H1 (cell line): ENCODE results near the gene SLC35F3. TPM values are rescaled to one million over a fixed set of nuclear protein-coding genes. Genes with fewer than 3 reads are reported as not detected.

ENCODE experiments used
- CTCF ChIA-PET: fragments of 300-600 bp; sonication (Branson Sonifier 250); formaldehyde crosslinking; loops from one replicate; lab custom pipeline; 2021; ENCODE audit not compliant: partially characterized antibody; lab: Charles Lee
- POLR2A ChIA-PET: fragments of 300-600 bp; sonication (Branson Sonifier 250); formaldehyde crosslinking; loops from one replicate; lab custom pipeline; 2021; ENCODE audit warnings: inconsistent platforms; ENCODE audit not compliant: partially characterized antibody; lab: Charles Lee
- DNase-seq, 2 experiments: peaks; one replicate each; pipeline versions ENCODE4 v3.0.0 to v3.0.0-alpha.2; 2010 to 2022; ENCODE audit warnings: low spot score in 2 of 2, low read depth in 1 of 2, mixed read lengths in 1 of 2
- FAIRE-seq: peaks from 2 replicates; lab custom pipeline; 2011; peaks lifted over from hg19 to GRCh38; lab: Jason Lieb, UNC
- H2AFZ ChIP-seq: 2 replicates; pipeline ENCODE4 v1.8.1; 2012; ENCODE audit warnings: low read length, inconsistent platforms
- H2AK5ac ChIP-seq: 2 replicates; pipeline ENCODE4 v1.6.1; 2013; ENCODE audit warnings: low read depth, low read length
- H2BK120ac ChIP-seq: replicated peaks from 2 replicates; pipeline ENCODE3; 2013; ENCODE audit warnings: low read depth, low read length, inconsistent platforms
- H2BK12ac ChIP-seq: 2 replicates; pipeline ENCODE4 v1.6.1; 2013; ENCODE audit warnings: low read depth, low read length
- H2BK15ac ChIP-seq: 2 replicates; pipeline ENCODE4 v1.6.1; 2013; ENCODE audit warnings: low read length
- H2BK20ac ChIP-seq: 2 replicates; pipeline ENCODE4 v1.6.1; 2013; ENCODE audit warnings: low read length
- H2BK5ac ChIP-seq: 2 replicates; pipeline ENCODE4 v1.6.1; 2013; ENCODE audit warnings: low read depth, low read length
- H3K14ac ChIP-seq: 2 replicates; pipeline ENCODE4 v1.6.1; 2013; ENCODE audit warnings: inconsistent platforms; ENCODE audit not compliant: insufficient read length
- H3K18ac ChIP-seq: 2 replicates; pipeline ENCODE4 v1.6.1; 2013; ENCODE audit warnings: low read length; ENCODE audit errors: extremely low read depth
- H3K23ac ChIP-seq: 2 replicates; pipeline ENCODE4 v1.6.1; 2013; ENCODE audit warnings: inconsistent platforms; ENCODE audit not compliant: insufficient read length
- H3K23me2 ChIP-seq: 2 replicates; pipeline ENCODE4 v1.6.1; 2013; ENCODE audit warnings: low read depth, low read length
- H3K27ac ChIP-seq: 2 replicates; pipeline ENCODE4 v1.6.1; 2011; ENCODE audit warnings: low read depth, low read length, inconsistent platforms
- H3K27me3 ChIP-seq, 4 experiments: replicated peaks in 1 of 4; 1 replicate in 1 of 4; 2 replicates in 3 of 4; pipeline versions ENCODE4 v1.6.1 to v1.8.1; 2011 to 2013; ENCODE audit warnings: low read length in 3 of 4, mild to moderate bottlenecking in 3 of 4, inconsistent platforms in 2 of 4, mixed read lengths in 2 of 4, moderate library complexity in 1 of 4; ENCODE audit not compliant: control insufficient read depth in 3 of 4, insufficient read depth in 3 of 4; ENCODE audit errors: extremely low read depth in 1 of 4
- H3K36me3 ChIP-seq, 4 experiments: 2 replicates each; pipeline versions ENCODE4 v1.6.1 to v1.8.1; 2011 to 2013; ENCODE audit warnings: mild to moderate bottlenecking in 4 of 4, low read length in 3 of 4, moderate library complexity in 2 of 4, control low read depth in 1 of 4, inconsistent platforms in 1 of 4; ENCODE audit not compliant: insufficient read depth in 4 of 4, control insufficient read depth in 2 of 4
- H3K4ac ChIP-seq: replicated peaks from 2 replicates; pipeline ENCODE3; 2013; ENCODE audit warnings: low read length, low read depth, mixed read lengths, inconsistent platforms; ENCODE audit not compliant: insufficient read length
- H3K4me1 ChIP-seq, 4 experiments: replicated peaks in 1 of 4; 1 replicate in 1 of 4; 2 replicates in 3 of 4; pipeline versions ENCODE4 v1.6.1 to v1.8.1; 2011 to 2013; ENCODE audit warnings: low read length in 3 of 4, inconsistent platforms in 2 of 4, mixed read lengths in 1 of 4; ENCODE audit not compliant: insufficient read depth in 4 of 4, control insufficient read depth in 3 of 4
- H3K4me2 ChIP-seq, 2 experiments: 2 replicates each; pipeline versions ENCODE4 v1.6.1 to v1.8.1; 2011 to 2013; ENCODE audit warnings: low read depth in 2 of 2, low read length in 2 of 2, control low read depth in 1 of 2, inconsistent platforms in 1 of 2, mild to moderate bottlenecking in 1 of 2; ENCODE audit not compliant: insufficient read depth in 1 of 2
- H3K4me3 ChIP-seq, 4 experiments: fragments of 200-600, 300-600 bp in 1 of 4; sonication (generic), shearing (Covaris generic), sonication (Bioruptor Twin) in 1 of 4; 2 replicates each; pipeline versions ENCODE4 v1.5.1 to v1.8.1; 2011 to 2016; ENCODE audit warnings: low read length in 4 of 4, low read depth in 3 of 4, control low read depth in 2 of 4, inconsistent platforms in 2 of 4, mild to moderate bottlenecking in 2 of 4, mixed read lengths in 1 of 4, moderate library complexity in 1 of 4; ENCODE audit not compliant: insufficient read depth in 2 of 4; ENCODE audit errors: extremely low read depth in 1 of 4
- H3K56ac ChIP-seq: replicated peaks from 2 replicates; pipeline ENCODE3; 2013; ENCODE audit warnings: low read depth, mild to moderate bottlenecking, mixed read lengths, low read length, inconsistent platforms; ENCODE audit not compliant: insufficient read length
- H3K79me1 ChIP-seq: 2 replicates; pipeline ENCODE4 v1.6.1; 2013; ENCODE audit warnings: low read depth, low read length, control low read depth
- H3K79me2 ChIP-seq, 2 experiments: 2 replicates each; pipeline versions ENCODE4 v1.6.1 to v1.8.1; 2012 to 2013; ENCODE audit warnings: low read length in 2 of 2, mild to moderate bottlenecking in 2 of 2, inconsistent platforms in 1 of 2; ENCODE audit not compliant: insufficient read depth in 2 of 2, control insufficient read depth in 1 of 2
- H3K9ac ChIP-seq, 4 experiments: replicated peaks in 1 of 4; 1 replicate in 1 of 4; 2 replicates in 3 of 4; pipeline versions ENCODE4 v1.6.1 to v1.8.1; 2011 to 2013; ENCODE audit warnings: low read depth in 3 of 4, low read length in 3 of 4, control low read depth in 2 of 4, mild to moderate bottlenecking in 2 of 4, moderate library complexity in 2 of 4, inconsistent platforms in 1 of 4; ENCODE audit errors: extremely low read depth in 1 of 4
- H3K9me3 ChIP-seq, 2 experiments: 2 replicates each; pipeline versions ENCODE4 v1.6.1 to v1.8.1; 2012 to 2013; ENCODE audit warnings: mild to moderate bottlenecking in 2 of 2, moderate library complexity in 2 of 2, control low read depth in 1 of 2, inconsistent platforms in 1 of 2, low read depth in 1 of 2, low read length in 1 of 2, mixed read lengths in 1 of 2; ENCODE audit not compliant: insufficient read depth in 2 of 2
- H4K20me1 ChIP-seq, 2 experiments: replicated peaks in 1 of 2; 2 replicates each; pipeline versions ENCODE3 to v1.8.1; 2011 to 2013; ENCODE audit warnings: inconsistent platforms in 2 of 2, low read length in 2 of 2, mild to moderate bottlenecking in 1 of 2; ENCODE audit not compliant: insufficient read depth in 2 of 2, control insufficient read depth in 1 of 2
- H4K5ac ChIP-seq: 2 replicates; pipeline ENCODE4 v1.6.1; 2013; ENCODE audit warnings: low read length, low read depth, mixed read lengths, inconsistent platforms; ENCODE audit not compliant: insufficient read length
- H4K8ac ChIP-seq: 2 replicates; pipeline ENCODE4 v1.8.0; 2013; ENCODE audit warnings: mild to moderate bottlenecking, moderate library complexity, low read length, inconsistent platforms; ENCODE audit not compliant: insufficient read depth; ENCODE audit errors: extremely low read depth
- H4K91ac ChIP-seq: replicated peaks from 2 replicates; pipeline ENCODE3; 2013; ENCODE audit warnings: low read length, mixed read lengths, inconsistent platforms; ENCODE audit not compliant: insufficient read length
- HDAC6 ChIP-seq: IDR thresholded peaks from one replicate; pipeline ENCODE4 v1.7.1; 2012; ENCODE audit warnings: low read depth, mild to moderate bottlenecking, inconsistent platforms, low read length, moderate library complexity
- JUND ChIP-seq: IDR thresholded peaks from 2 replicates; pipeline ENCODE4 v1.6.1; 2011; ENCODE audit warnings: mild to moderate bottlenecking, improper control_type of control experiment, low read length
- MAFK ChIP-seq: IDR thresholded peaks from 2 replicates; pipeline ENCODE4 v1.6.1; 2012; ENCODE audit warnings: low read depth, mild to moderate bottlenecking, improper control_type of control experiment, low read length
- NRF1 ChIP-seq: IDR thresholded peaks from 2 replicates; pipeline ENCODE4 v1.6.1; 2011; ENCODE audit warnings: mild to moderate bottlenecking, low read depth, low read length, improper control_type of control experiment
- SIX5 ChIP-seq: IDR thresholded peaks from 2 replicates; pipeline ENCODE4 v1.6.1; 2011; ENCODE audit warnings: mild to moderate bottlenecking, low read depth, low read length
- TBP ChIP-seq: IDR thresholded peaks from 2 replicates; pipeline ENCODE4 v1.6.1; 2011; ENCODE audit warnings: low read depth, low read length, improper control_type of control experiment
- WGBS, 2 experiments: shearing (Covaris generic) in 1 of 2; methylation state at CpG; one replicate each; pipeline versions ENCODE4 v1.1.6 to v1.1.7; 2013 to 2015; ENCODE audit warnings: low lambda C conversion rate in 2 of 2, mixed read lengths in 2 of 2, inconsistent platforms in 1 of 2, low coverage in 1 of 2, missing lambda C conversion rate in 1 of 2; ENCODE audit not compliant: insufficient replicate concordance in 2 of 2, insufficient coverage in 1 of 2, insufficient read length in 1 of 2; ENCODE audit errors: extremely low coverage in 1 of 2, missing lambda C conversion rate in 1 of 2; 5-methylcytosine and 5-hydroxymethylcytosine counted together
- polyA plus RNA-seq, 7 experiments: library from polyadenylated mRNA; depleted of rRNA in 3 of 7; stranded (reverse) in 5 of 7; unstranded in 2 of 7; fragments of >200 nt in 5 of 7; fragments of 200-250 nt in 2 of 7; gene quantifications; 1 replicate in 5 of 7; 2 replicates in 1 of 7; 4 replicates in 1 of 7; pipeline versions ENCODE4 v1.2.1 to v1.2.3, GENCODE V29; 2011 to 2013; ENCODE audit warnings: missing spikeins in 2 of 7, mixed read lengths in 2 of 7
- total RNA-seq: library from RNA; stranded (reverse); fragmentation: NEBNext Ultra II Directional; extraction: Animal tissue kit (Norgen Biotek cat#: 25700); gene quantifications from 2 replicates; pipeline ENCODE4 v1.2.1, GENCODE V29; 2021

Gene SLC35F3
- total and polyA plus RNA-seq, 2 of the 8 experiments (the other 6 are each of a cell fraction or from before 2014, with no cell fraction given), result 0.78 to 1.2 TPM

GRCh38 chr1:233928123-233928522, 23.6 kb downstream of the SLC35F3 start:
- Histone ChIP-seq H3K27me3 (no peaks in the 10 kb centered on the region), H2BK12ac (no peak overlapping the region), H3K4ac (no peak overlapping the region), H3K23me2 (no peaks in the 10 kb centered on the region), H3K18ac (no peak overlapping the region), H2AK5ac (no peak overlapping the region), H4K91ac (no peak overlapping the region), H3K36me3 (no peaks in the 10 kb centered on the region), H3K14ac (no peak overlapping the region), H3K23ac (no peak overlapping the region), H3K4me1 (no peaks in the 10 kb centered on the region), H4K8ac (no peak overlapping the region), H3K9me3 (no peaks in the 10 kb centered on the region), H3K4me2 (no peak overlapping the region), H3K79me1 (no peaks in the 10 kb centered on the region), H4K20me1 (no peaks in the 10 kb centered on the region), H2BK5ac (no peak overlapping the region), H3K56ac (no peak overlapping the region), H3K79me2 (no peaks in the 10 kb centered on the region), H3K9ac (no peak overlapping the region), H2BK20ac (no peak overlapping the region), H2AFZ (no peak overlapping the region), H3K4me3 (no peak overlapping the region), H3K27ac (no peak overlapping the region), H2BK15ac (no peak overlapping the region), H4K5ac (no peak overlapping the region), H2BK120ac (no peak overlapping the region)
- TF ChIP-seq JUND (no peak), TBP (no peak), HDAC6 (no peak), MAFK (no peak), SIX5 (no peak), NRF1 (no peak)
- DNase-seq (no peak), FAIRE-seq (no peak)
- 91% methylated on average over 2 of the region's 2 CpGs; no CpG with 5 or more reads in 1 of the 2 experiments for WGBS, 2 experiments
- POLR2A ChIA-PET, result no interaction called here
- CTCF ChIA-PET, result no interaction called here
